SK-N-SH (cell line): Measurements from ENCODE around the gene KCNIP4. TPM values are rescaled to one million over a fixed set of nuclear protein-coding genes. Genes with fewer than 3 reads are reported as not detected.

Source experiments
- CTCF ChIA-PET: fragments of 300-600, 350-600 bp; formaldehyde crosslinking; extraction: SDS; loops from one replicate; lab custom pipeline; 2021; lab: Yijun Ruan, JAX
- POLR2A ChIA-PET: fragments of 350-600 bp; sonication (Branson Sonifier 250); formaldehyde crosslinking; extraction: SDS; loops from one replicate; lab custom pipeline; 2020; ENCODE audit warnings: antibody characterized with exemption, inconsistent platforms; lab: Yijun Ruan, JAX
- DNase-seq: peaks from one replicate; pipeline ENCODE4 v3.0.0; 2012
- H2AFZ ChIP-seq: fragments of 200-600 bp; sonication (generic); 2 replicates; pipeline ENCODE4 v1.8.1; 2016; ENCODE audit warnings: antibody characterized with exemption, mild to moderate bottlenecking, low read depth
- H3F3A ChIP-seq: fragments of 200-600 bp; sonication (generic); replicated peaks from 2 replicates; pipeline ENCODE3; 2016; ENCODE audit warnings: antibody characterized with exemption, mild to moderate bottlenecking; ENCODE audit not compliant: insufficient read depth
- H3K27ac ChIP-seq, 2 experiments: fragments of 200-500 bp in 1 of 2; fragments of 200-600 bp in 1 of 2; sonication (Bioruptor generic) in 1 of 2; sonication (generic), shearing (Covaris generic) in 1 of 2; 2 replicates each; pipeline versions ENCODE4 v1.5.1 to v1.6.1; 2014 to 2016; ENCODE audit warnings: low read depth in 2 of 2, inconsistent platforms in 1 of 2, low read length in 1 of 2, mild to moderate bottlenecking in 1 of 2, mixed read lengths in 1 of 2
- H3K27me3 ChIP-seq: fragments of 200-600 bp; sonication (generic), shearing (Covaris generic); 2 replicates; pipeline ENCODE4 v1.6.1; 2016; ENCODE audit warnings: mixed run types; ENCODE audit not compliant: insufficient read depth
- H3K36me3 ChIP-seq, 2 experiments: fragments of 200-500 bp in 1 of 2; fragments of 200-600 bp in 1 of 2; sonication (Bioruptor generic) in 1 of 2; sonication (generic) in 1 of 2; replicated peaks in 1 of 2; 2 replicates each; pipeline versions ENCODE3 to v1.5.1; 2014 to 2016; ENCODE audit warnings: low read length in 1 of 2, mild to moderate bottlenecking in 1 of 2; ENCODE audit not compliant: insufficient read depth in 2 of 2, control insufficient read depth in 1 of 2
- H3K4me1 ChIP-seq, 2 experiments: fragments of 200-500 bp in 1 of 2; fragments of 200-600 bp in 1 of 2; sonication (Bioruptor generic) in 1 of 2; sonication (generic), shearing (Covaris generic) in 1 of 2; 2 replicates each; pipeline versions ENCODE4 v1.5.1 to v1.6.1; 2014 to 2016; ENCODE audit warnings: low read depth in 1 of 2, low read length in 1 of 2, mixed run types in 1 of 2; ENCODE audit not compliant: insufficient read depth in 2 of 2, control insufficient read depth in 1 of 2
- H3K4me2 ChIP-seq: fragments of 200-600 bp; sonication (generic), shearing (Covaris generic); 2 replicates; pipeline ENCODE4 v1.6.1; 2017; ENCODE audit warnings: mixed run types
- H3K4me3 ChIP-seq, 2 experiments: fragments of 200-500 bp in 1 of 2; fragments of 200-600 bp in 1 of 2; sonication (Bioruptor generic) in 1 of 2; sonication (generic), shearing (Covaris generic) in 1 of 2; 2 replicates each; pipeline versions ENCODE4 v1.5.1 to v1.8.1; 2014 to 2016; ENCODE audit warnings: low read depth in 2 of 2, inconsistent platforms in 1 of 2, low read length in 1 of 2, mild to moderate bottlenecking in 1 of 2, mixed read lengths in 1 of 2, moderate library complexity in 1 of 2
- H3K79me2 ChIP-seq: fragments of 200-600 bp; sonication (generic); 2 replicates; pipeline ENCODE4 v1.8.1; 2017; ENCODE audit warnings: mild to moderate bottlenecking; ENCODE audit not compliant: insufficient read depth
- H3K9ac ChIP-seq: fragments of 200-600 bp; sonication (generic); 2 replicates; pipeline ENCODE4 v1.6.1; 2017; ENCODE audit warnings: mixed run types
- H3K9me2 ChIP-seq: fragments of 200-600 bp; sonication (generic); 2 replicates; pipeline ENCODE4 v1.6.1; 2017; ENCODE audit warnings: mixed run types
- H3K9me3 ChIP-seq: fragments of 200-600 bp; sonication (generic); 2 replicates; pipeline ENCODE4 v1.6.1; 2017; ENCODE audit warnings: mixed run types, mild to moderate bottlenecking, moderate library complexity
- H4K20me1 ChIP-seq: fragments of 200-600 bp; sonication (generic); 2 replicates; pipeline ENCODE4 v1.6.1; 2017; ENCODE audit warnings: mild to moderate bottlenecking, mixed run types; ENCODE audit not compliant: insufficient read depth
- CHD2 ChIP-seq: fragments of 150-350 bp; IDR thresholded peaks from 2 replicates; pipeline ENCODE4 v1.6.1; 2018; ENCODE audit warnings: low read length; ENCODE audit not compliant: partially characterized antibody
- CTCF ChIP-seq: fragments of 200-600 bp; sonication (generic); IDR thresholded peaks from 2 replicates; pipeline ENCODE4 v1.6.1; 2017; ENCODE audit warnings: antibody characterized with exemption, mild to moderate bottlenecking, moderate library complexity
- EZH2phosphoT487 ChIP-seq: fragments of 200-600 bp; sonication (generic); IDR thresholded peaks from 2 replicates; pipeline ENCODE4 v1.6.1; 2017; ENCODE audit warnings: low read depth, mixed run types, mild to moderate bottlenecking, antibody characterized with exemption, moderate library complexity, borderline replicate concordance
- FOSL2 ChIP-seq: IDR thresholded peaks from 2 replicates; pipeline ENCODE4 v1.4.0; 2012; ENCODE audit warnings: low read depth, mild to moderate bottlenecking, moderate library complexity, borderline replicate concordance
- FOXM1 ChIP-seq: IDR thresholded peaks from 2 replicates; pipeline ENCODE4 v1.4.0; 2012; ENCODE audit warnings: low read depth, mild to moderate bottlenecking
- GABPA ChIP-seq: IDR thresholded peaks from 2 replicates; pipeline ENCODE4 v1.4.0; 2012; ENCODE audit warnings: low read depth, mild to moderate bottlenecking
- IRF3 ChIP-seq: fragments of 150-350 bp; IDR thresholded peaks from 2 replicates; pipeline ENCODE4 v1.6.1; 2016; ENCODE audit warnings: mild to moderate bottlenecking, low read depth, low read length
- JUND ChIP-seq: IDR thresholded peaks from 2 replicates; pipeline ENCODE4 v1.4.0; 2012
- MEF2A ChIP-seq: IDR thresholded peaks from 2 replicates; pipeline ENCODE4 v1.4.0; 2012; ENCODE audit warnings: low read depth, borderline replicate concordance
- MXI1 ChIP-seq: IDR thresholded peaks from 2 replicates; pipeline ENCODE4 v1.6.1; 2012; ENCODE audit warnings: mild to moderate bottlenecking, low read depth, low read length, improper control_type of control experiment
- RAD21 ChIP-seq: IDR thresholded peaks from 2 replicates; pipeline ENCODE4 v1.6.1; 2012; ENCODE audit warnings: mild to moderate bottlenecking, low read length
- RFX5 ChIP-seq: IDR thresholded peaks from 2 replicates; pipeline ENCODE4 v1.6.1; 2012; ENCODE audit warnings: mild to moderate bottlenecking, improper control_type of control experiment, low read length
- SIN3A ChIP-seq: IDR thresholded peaks from 2 replicates; pipeline ENCODE4 v1.6.1; 2012; ENCODE audit warnings: low read depth, mild to moderate bottlenecking, low read length, moderate library complexity, borderline replicate concordance
- SMC3 ChIP-seq: IDR thresholded peaks from 2 replicates; pipeline ENCODE4 v1.6.1; 2012; ENCODE audit warnings: low read depth, low read length, improper control_type of control experiment
- USF1 ChIP-seq: IDR thresholded peaks from 2 replicates; pipeline ENCODE4 v1.4.0; 2012; ENCODE audit warnings: low read depth, borderline replicate concordance
- YY1 ChIP-seq: IDR thresholded peaks from 2 replicates; pipeline ENCODE4 v1.4.0; 2012; ENCODE audit warnings: low read depth, mild to moderate bottlenecking
- ZBTB33 ChIP-seq: IDR thresholded peaks from 2 replicates; pipeline ENCODE4 v1.4.0; 2012; ENCODE audit warnings: low read depth, borderline replicate concordance
- WGBS: methylation state at CpG from one replicate; pipeline ENCODE4 v1.1.6; 2017; ENCODE audit warnings: low lambda C conversion rate; 5-methylcytosine and 5-hydroxymethylcytosine counted together
- polyA plus RNA-seq, 3 experiments: library from polyadenylated mRNA; depleted of rRNA; stranded (reverse); fragments of >200 nt; gene quantifications; 2 replicates each; pipeline ENCODE4 v1.2.3, GENCODE V29; 2012

KCNIP4 gene
- polyA plus RNA-seq, 1 of the 3 experiments (the other 2 are of a cell fraction) = 0.18 TPM

GRCh38 chr4:21385706-21386105 is 562.9 kb downstream of the KCNIP4 start:
- Histone ChIP-seq H3K4me3 (no peak overlapping the region), H3K27me3 (no peaks in the 10 kb centered on the region), H3K9ac (no peak overlapping the region), H4K20me1 (no peaks in the 10 kb centered on the region), H3K27ac (no peak overlapping the region), H3F3A (no peaks in the 10 kb centered on the region), H3K9me2 (no peaks in the 10 kb centered on the region), H3K79me2 (no peaks in the 10 kb centered on the region), H3K4me2 (no peak overlapping the region), H3K36me3 (no peaks in the 10 kb centered on the region), H3K9me3 (no peaks in the 10 kb centered on the region), H3K4me1 (no peaks in the 10 kb centered on the region), H2AFZ (no peak overlapping the region)
- no peak for DNase-seq
- ChIA-PET CTCF (interaction anchor here (1.3 kb wide), 1 partner anchor 83 kb away, joined by 5 read pairs; no protein-coding TSS in a partner anchor), POLR2A (no interaction called here)
- TF ChIP-seq USF1 = no peak
- no peak for TF ChIP-seq SMC3
- TF ChIP-seq GABPA = no peak
- no peak for TF ChIP-seq RFX5
- TF ChIP-seq JUND = no peak
- no peak for TF ChIP-seq SIN3A
- no peak for TF ChIP-seq EZH2phosphoT487
- no peak for TF ChIP-seq MXI1
- no peak for TF ChIP-seq CHD2
- TF ChIP-seq FOXM1 = no peak
- no peak for TF ChIP-seq YY1
- no peak for TF ChIP-seq RAD21
- no peak for TF ChIP-seq MEF2A
- no peak for TF ChIP-seq IRF3
- no peak for TF ChIP-seq CTCF
- no peak for TF ChIP-seq FOSL2
- no peak for TF ChIP-seq ZBTB33
- whole genome bisulfite sequencing = 34% methylated on average over 4 of the region's 4 CpGs
